NCI-H2227 (cell line): Measurements from ENCODE around the gene ADI1.
"Not testable (repeated sequence)": the region's sequence is repeated elsewhere in the genome, so short reads cannot be mapped to it uniquely, and the experiment has no call there.

Experiments used
- DNase-seq: peaks from one replicate; lab custom pipeline; 2025; ENCODE audit not compliant: unreplicated experiment; lab: John Stamatoyannopoulos, UW

ADI1 gene

DNA sequence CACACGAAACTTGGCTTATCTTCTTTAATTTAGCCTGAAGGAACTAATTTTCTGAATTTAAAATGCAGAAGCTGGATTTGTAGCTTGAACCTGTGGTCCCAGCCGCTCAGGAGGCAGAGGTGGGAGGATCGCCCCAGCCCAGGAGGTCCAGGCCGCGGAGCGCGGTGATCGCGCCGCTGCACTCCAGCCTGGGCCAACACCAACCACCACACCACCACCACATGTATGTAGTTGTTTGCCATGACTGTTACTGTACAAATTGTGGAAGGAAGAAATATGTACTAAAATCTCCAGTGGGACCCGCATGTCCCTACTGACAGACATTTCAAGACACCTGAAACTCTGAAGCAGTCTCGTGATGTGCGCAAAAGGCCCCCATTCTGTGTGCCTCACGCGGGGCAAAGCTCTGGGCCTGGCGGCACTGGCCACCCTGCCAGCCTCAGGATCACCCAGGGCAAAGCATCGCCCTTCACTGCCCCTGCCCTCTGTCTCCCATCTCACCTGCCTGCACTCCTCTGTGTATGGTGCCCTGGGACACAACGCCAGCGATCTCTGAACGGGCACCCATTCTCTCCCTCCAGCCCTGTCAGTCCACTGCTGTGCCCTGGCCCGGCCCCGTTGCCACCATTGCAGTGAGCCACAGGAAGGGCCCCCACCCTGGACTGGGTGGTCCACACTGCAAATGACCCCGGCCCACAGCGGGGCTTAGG lies 10.1 kb upstream of the ADI1 start:
- no peak for DNase-seq

DNA sequence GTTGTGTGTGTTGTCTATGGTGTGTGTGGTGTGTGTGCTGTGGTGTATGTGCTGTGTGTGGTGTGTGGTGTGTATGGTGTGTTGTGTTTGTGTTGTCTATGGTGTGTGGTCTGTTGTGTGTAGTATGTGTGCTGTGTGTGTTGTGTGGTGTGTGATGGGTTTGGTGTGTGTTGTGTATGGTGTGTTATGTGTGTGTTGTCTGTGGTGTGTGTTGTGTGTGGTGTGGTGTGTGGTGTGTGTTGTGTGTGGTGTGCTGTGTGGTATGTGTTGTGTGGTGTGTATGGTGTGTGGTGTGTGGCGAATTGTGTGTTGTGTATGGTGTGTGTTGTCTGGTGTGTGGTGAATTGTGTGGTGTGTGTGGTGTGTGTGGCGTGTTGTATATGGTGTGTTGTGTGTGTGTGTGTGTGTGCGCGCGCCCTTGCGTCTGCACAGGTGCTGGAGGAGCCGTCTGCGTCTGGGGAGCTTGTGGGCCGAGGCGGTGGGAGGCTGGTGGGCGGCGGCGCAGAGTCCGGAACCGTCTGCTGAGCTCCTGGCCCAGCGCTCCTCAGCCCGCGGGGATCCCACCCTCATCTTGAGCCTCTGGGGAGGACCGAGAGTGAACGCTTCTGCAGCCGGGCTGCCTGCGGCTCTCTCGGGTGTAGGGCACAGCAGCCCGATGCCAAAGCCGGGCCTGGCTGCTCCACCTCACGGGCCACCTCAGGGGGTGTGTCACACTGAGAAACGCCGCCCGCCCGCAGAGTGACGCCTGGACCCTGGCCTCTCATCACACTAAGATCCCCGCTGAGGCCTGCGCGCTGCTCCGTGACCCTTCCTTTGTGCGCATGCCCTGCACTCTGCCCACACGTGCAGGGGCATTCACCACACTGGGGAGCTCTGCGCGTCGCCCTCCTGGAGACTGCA lies 8.8 kb upstream of the ADI1 start:
- no peak for DNase-seq

DNA sequence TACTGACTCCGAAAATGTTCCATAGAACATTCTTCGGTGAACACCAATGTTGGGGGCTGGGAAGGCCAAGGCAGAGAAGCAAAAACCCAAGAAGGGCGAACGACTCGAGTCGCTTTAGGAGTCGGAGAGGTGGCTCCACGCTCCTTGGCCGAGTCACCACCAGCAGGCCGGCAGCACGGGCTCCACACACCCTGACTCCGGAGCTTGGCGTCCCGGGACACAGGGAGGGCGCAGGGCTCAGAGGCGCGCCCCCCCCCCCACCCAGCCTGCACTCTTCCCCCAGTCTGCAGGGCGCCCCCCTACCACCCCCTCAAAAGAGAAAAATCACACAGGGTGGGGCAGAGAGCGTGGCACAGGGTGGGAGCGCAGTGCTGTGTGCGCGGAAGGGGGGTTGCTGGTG lies 7.5 kb upstream of the ADI1 start:
- no peak for DNase-seq

DNA sequence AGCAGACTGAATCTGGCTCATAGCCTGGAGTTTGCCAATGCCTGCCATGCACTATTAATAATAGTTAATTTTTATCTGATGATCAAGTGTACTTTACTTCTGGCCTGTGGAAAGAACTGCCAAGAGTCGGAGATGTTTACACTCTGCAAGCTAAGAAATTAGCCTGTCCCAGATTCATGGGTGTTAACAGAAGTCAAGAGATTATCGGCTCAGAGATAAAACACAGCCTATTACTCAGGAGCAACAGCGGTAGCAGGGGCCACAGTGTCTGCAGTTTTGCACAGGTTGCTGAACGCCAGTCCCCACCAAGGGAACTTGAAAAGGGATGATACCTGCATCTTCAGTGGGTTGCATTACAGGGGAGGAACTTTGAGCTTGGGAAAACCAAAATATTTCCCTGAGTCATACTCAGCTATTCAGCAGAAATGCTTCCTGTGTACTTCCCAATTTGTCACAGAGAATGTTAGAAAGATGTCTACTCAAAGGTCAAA lies 4.3 kb upstream of the ADI1 start:
- no peak for DNase-seq

DNA sequence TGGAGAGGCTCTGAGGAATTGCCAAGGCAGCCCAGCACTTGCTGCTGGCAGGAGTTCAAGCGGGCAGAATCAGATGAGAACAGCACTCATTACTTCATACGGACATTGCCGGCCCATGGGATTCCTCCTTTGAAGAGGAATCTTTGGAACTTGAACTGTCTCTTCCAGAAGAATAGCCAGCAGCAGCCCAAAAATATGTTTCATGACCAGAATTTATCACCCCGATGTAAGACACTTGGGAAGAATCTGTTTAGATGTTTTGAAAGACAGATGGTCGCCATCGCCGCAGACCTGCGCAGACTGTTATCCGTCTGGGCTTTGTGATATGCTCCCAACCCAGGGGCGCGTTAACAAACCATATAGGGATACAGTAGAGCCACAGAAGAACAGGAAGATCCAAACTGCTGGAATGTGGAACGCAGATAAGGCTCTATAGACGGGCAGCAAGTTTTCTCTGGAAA lies 3.7 kb upstream of the ADI1 start:
- DNase-seq, result no peak

DNA sequence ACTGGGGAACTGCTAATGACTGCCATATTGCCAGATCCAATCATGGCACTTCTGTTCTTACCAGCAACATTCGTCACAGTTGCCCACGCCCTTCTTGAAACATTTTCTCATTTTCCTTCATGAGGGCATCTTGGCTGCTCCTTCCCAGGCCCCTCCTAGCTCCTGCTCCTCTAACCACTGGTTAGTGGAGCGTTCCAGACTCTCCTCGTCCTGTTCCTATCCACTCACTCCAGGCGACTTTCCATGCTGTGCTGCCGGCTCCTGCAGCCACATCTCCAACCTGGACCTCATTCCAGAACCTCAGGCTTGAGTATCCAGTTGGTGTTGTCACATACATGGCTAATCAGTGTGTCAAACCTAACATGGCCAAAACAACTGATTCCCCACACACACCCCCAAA lies 1.3 kb upstream of the ADI1 start:
- no peak for DNase-seq

DNA sequence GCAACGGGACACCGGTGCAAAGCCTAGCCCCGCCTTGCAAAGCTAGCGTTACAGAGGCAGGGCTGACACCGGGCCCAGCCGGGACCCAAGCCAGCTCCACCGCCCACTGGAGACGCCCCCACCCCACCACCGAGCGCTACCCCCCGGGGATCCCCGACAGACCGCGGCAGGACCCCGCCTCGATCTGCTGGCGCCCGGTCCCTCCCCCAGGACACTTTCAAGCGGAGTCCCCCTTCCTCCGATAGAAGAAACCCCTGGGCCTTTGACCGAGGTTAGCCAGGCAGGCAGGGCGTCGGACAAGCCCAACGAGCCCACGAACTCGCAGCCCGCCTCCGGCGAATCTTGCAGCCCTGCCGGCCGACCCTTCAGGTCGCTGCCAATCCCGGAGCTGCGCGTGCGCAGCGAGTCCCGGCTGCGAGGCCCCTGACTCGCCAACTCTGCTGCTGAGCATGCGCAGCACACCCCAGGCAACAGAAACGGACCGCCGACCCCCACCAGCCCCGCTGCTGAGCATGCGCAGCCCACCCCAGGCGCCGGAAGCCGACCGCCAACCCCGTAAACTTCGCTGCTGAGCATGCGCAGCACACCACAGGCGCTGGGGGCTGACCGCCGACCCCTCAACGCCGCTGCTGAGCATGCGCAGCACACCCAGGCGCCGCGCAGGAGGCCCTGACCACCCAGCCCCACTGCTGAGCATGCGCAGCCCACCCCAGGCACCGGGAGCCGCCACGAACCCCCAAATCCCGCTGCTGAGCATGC lies 656 bp downstream of the ADI1 start:
- peak; percentile 99 for DNase-seq

DNA sequence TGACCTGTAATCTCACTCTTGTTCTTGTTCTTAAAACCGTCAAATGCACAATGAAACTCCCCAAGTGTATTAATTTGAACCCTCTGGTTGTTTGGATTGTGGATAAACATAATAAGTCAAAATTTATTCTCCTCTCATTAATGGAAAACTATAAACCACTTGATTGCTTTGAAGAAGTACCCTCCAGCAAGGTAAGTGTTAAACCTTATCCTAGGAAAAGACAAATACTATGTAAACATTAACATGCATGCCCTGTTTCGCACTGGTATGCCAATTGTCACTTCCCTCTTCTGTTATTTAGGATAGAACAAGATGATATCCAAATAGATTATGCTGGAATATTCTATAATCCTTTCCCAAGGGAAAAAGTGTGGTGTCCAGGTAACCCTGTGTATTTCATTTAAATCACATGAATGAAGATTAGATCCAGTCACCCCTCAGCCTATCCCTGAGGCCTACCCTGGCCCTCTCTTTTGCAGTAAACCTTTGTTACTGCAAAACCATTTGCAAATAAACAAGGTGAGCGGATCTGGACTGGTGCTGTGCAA lies 1.3 kb downstream of the ADI1 start:
- DNase-seq, result no peak

DNA sequence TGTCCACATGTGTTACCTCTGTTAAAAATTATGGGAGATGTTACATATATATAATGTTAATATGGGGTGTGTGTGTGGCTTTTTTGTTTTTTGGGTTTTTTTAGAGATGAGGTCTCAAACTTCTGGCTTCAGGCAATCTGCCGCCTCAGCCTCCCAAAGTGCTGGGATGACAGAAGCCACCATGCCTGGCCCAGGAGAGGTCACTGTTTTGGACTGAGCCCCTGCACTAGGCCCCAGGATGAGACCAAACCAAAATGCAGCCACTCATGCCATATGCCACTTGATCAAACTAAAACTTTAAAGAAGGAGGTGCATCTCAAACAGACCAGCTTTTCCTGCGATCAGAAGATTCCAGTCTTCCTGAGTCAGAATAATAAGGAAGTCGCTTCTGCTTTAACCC lies 2.5 kb downstream of the ADI1 start:
- no peak for DNase-seq

DNA sequence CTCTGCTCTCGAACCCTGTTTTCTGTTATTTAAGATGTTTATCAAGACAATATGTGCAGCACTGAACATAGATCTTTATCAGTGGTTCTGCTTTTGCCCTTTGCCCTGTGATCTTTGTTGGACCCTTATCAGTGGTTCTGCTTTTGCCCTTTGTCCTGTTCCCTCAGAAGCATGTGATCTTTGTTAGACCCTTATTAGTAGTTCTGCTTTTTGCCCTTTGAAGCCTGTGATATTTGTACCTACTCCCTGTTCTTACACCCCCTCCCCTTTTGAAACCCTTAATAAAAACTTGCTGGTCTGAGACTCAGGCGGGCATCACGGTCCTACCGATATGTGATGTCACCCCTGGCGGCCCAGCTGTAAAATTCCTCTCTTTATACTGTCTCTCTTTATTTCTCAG lies 3.9 kb downstream of the ADI1 start:
- DNase-seq, result not testable (repeated sequence)

DNA sequence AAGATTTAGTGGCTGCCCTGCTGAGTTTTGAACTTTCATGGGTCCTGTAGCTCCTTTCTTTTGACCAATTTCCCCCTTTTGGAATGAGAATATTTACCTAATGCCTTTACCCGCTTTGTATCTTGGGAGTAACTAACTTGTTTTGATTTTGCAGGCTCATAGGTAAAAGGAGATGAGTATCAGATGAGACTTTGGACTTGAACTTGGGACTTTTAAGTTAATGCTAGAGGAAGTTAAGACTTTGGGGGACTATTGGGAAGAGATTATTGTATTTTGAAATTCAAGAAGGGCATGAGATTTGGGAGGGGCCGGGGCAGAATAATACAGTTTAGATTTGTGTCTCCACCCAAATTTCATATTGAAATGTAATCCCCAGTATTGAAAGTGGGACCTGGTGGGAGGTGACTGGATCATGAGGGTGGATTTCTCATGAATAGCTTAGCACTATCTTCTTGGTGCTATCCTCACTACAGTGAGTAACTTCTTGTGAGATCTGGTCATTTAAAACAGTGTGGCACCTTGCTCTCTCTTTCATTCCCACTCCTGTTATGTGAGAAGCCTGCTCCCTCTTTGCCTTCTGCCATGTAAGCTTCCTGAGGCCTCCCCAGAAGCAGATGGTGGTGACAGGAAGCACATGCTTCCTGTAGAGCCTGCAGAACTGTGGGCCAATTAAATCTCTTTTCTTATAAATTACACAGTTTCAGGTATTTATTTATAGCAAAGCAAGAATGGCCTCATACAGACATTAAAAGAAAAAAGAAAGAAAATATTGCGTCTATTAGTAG lies 6.1 kb downstream of the ADI1 start:
- no peak for DNase-seq

DNA sequence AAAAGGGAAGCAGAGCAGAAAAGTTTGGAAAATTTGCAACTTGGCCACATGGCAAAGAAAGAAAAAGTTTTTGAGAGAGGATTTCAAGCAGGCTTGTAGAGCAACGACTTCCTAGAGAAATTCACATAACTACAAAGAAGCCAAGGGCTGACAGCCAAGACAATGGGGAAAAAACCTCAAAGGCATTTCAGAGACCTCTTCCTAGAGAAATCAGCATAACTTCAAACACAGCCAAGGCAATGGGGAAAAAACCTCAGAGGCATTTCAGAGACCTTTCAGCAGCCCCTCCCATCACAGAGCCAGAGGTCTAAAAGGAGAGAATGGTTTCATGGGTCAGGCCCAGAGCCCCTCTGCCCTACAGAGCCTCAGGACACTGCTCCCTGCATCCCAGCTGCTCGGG lies 7.2 kb downstream of the ADI1 start:
- DNase-seq, result no peak

DNA sequence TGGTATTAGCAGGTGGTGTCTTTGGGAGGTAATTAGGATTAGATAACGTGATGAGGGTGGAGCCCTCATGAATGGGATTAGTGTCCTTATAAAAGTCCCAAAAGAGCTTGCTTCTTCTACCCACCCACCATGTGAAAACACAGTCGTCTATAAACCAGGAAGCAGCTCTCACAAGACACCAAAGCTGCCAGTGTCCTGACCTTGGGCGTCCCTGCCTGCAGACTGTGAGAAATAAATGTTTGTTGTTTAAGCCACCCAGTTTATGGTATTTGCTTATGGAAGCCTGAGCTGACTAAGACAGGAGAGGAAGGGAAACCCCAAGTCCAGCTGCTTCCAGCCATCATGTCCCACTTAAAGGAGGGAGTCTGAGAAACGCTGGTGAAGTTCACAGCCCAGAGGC lies 13.6 kb downstream of the ADI1 start:
- DNase-seq, result no peak

DNA sequence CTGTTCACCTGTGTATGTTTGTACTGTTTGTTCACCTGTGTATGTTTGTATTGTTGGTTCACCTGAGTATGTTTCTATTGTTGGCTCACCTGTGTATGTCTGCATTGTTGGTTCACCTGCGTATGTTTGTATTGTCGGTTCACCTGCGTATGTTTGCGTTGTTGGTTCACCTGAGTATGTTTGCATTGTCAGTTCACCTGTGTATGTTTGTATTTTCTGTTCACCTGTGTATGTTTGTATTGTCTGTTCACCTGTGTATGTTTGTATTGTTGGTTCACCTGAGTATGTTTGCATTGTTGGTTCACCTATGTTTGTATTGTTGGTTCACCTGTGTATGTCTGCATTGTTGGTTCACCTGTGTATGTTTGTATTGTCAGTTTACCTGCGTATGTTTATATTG lies 14.6 kb downstream of the ADI1 start:
- DNase-seq, result no peak

DNA sequence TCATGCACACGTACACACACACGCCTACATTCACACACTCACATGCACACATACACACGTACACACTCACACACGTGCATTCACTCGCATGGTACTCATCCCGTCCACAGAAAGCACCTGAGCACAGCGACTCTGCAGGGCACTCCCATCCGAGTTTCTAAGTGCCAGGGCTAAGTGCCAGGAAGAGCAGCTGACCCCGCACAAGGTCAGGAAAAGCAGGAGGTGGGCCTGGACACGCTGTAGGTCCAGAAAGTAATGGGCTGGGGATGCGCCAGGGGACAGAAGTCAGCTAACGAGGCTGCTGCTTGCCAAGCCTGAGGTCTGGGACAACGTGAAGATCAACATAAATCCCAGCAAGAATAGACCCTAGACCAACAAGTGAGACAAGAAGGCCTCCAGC lies 15.8 kb downstream of the ADI1 start:
- DNase-seq, result no peak

DNA sequence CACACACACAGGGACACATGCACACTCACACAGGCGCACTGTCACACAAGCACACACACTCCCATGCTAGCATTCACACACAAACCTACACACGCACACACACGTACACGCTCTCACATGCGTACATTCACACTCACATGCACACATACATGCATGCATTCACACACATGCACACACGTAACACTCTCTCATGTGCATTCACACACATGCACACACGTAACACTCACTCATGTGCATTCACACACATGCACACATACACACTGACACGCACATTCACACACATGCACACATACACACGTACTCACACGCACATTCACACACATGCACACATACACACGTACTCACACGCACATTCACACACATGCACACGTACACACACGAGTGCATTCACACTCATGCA lies 16.3 kb downstream of the ADI1 start:
- DNase-seq, result no peak

DNA sequence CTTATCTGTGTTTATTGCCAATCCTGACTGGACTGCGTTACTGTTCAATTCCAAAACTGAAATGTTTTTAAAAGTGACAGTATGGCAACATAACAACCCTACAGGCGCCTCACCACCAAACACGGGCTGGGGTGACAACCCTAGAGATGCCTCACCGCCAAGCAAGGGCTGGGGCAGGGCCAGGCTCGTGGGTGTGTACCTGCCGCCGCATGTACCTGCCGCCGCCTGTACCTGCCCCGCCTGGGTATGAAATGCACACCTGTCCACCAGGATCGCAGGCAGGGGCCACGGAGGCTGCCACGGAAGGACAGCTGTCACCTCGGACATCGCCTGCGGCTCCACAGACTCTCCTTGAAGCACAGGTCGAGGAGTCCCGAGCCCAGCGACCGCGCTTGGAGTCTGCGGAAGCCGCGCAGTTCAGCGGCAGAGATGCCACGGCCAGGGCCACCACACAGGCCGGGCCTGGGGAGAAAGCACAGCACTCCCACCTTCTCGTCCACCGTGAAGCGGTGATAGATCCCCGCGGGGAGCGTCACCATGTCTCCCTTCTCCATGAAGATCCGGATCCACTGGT lies 18.9 kb downstream of the ADI1 start:
- DNase-seq, result no peak

DNA sequence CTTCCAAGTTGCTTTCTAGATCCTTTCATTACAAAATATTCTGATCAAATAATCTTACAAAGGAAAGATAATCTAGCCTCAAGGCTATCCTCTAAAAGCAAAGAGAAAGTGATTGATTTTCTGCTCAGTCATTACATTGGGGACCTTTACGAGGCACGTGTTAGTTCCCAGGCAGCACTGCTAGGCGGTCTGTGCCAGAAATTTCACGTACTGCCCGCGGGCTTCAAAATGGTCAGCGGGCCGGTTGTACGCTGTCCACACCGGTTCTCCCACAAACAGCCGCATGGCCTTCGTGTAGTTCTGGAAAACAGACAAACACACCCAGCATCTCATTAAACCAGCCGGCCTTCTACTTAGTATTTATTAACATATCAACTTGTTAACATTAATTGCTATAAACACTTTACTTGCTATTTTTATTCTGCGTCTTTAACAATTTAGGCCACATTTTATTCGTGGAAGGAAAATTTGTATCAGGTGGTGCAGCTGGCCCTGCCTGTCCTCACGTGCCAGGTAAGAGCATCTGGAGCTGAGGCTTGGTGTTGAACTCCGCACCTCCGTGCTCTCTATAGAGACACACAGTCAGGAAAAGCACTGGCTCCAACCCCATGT lies 20.4 kb downstream of the ADI1 start:
- no peak for DNase-seq

DNA sequence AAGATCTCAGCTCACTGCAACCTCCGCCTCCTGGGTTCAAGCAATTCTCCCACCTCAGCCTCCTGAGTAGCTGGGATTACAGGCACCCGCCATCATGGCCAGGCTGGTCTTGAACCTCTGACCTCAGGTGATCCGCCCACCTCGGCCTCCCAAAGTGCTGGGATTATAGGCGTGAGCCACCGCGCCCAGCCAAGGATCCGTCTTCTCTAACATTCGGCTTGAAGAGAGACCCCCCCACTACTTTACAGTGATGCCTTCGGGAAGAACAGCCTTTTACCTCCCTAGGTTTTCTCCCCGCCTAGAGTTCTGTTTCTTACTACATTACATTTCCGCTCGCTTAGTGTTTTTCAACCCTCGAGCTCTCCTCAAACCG lies 22.6 kb downstream of the ADI1 start:
- not testable (repeated sequence) for DNase-seq
